Esophagus muscularis mucosa (tissue), 4 donors: ENCODE data around the gene SEMA3G. TPM values are rescaled to one million over a fixed set of nuclear protein-coding genes. Genes with fewer than 3 reads are reported as not detected.
A peak's percentile ranks its signal among the peaks of the same experiment; 100 is the strongest.

Experiments used
- DNase-seq: peaks from one replicate; pipeline ENCODE4 v3.0.0-alpha.2; 2017; ENCODE audit errors: extremely low spot score
- H3K27ac ChIP-seq, 4 donors: fragments of 200-600 bp; sonication (generic); replicated peaks in 1 of 4; 1 replicate in 3 of 4; 2 replicates in 1 of 4; pipeline ENCODE4 v1.5.1; 2016 to 2019; ENCODE audit warnings: mild to moderate bottlenecking in 1 of 4
- H3K27me3 ChIP-seq, 4 donors: fragments of 200-600 bp; sonication (generic); one replicate each; pipeline versions ENCODE4 v1.5.1 to v1.6.0; 2016 to 2019
- H3K36me3 ChIP-seq, 4 donors: fragments of 200-600 bp; sonication (generic); one replicate each; pipeline ENCODE4 v1.5.1; 2016 to 2019
- H3K4me1 ChIP-seq, 4 donors: fragments of 200-600 bp; sonication (generic); one replicate each; pipeline ENCODE4 v1.5.1; 2016 to 2019
- H3K4me3 ChIP-seq, 4 donors: fragments of 200-600 bp; sonication (generic); 1 replicate in 2 of 4; 2 replicates in 2 of 4; pipeline ENCODE4 v1.5.1; 2016 to 2019; ENCODE audit warnings: mild to moderate bottlenecking in 4 of 4, moderate library complexity in 1 of 4
- H3K9me3 ChIP-seq, 4 donors: fragments of 200-600 bp; sonication (generic); 1 replicate in 3 of 4; 2 replicates in 1 of 4; pipeline ENCODE4 v1.5.1; 2016 to 2019
- EP300 ChIP-seq: sonication (generic); formaldehyde crosslinking; IDR thresholded peaks from one replicate; pipeline ENCODE4 v1.6.1; 2017; ENCODE audit warnings: antibody characterized with exemption
- POLR2A ChIP-seq: fragments of 450-650 bp; IDR thresholded peaks from one replicate; pipeline ENCODE4 v1.6.1; 2017; ENCODE audit warnings: antibody characterized with exemption, moderate library complexity, mild to moderate bottlenecking, low read depth
- POLR2AphosphoS5 ChIP-seq, 2 donors: sonication (generic); formaldehyde crosslinking; IDR thresholded peaks; one replicate each; pipeline ENCODE4 v1.6.1; 2017; ENCODE audit warnings: antibody characterized with exemption in 2 of 2
- WGBS: methylation state at CpG from one replicate; pipeline ENCODE4 v1.1.5; 2018; 5-methylcytosine and 5-hydroxymethylcytosine counted together
- intact Hi-C: fragments of 100-400 bp; cut with DNase I; formaldehyde crosslinking; loops from one replicate; pipeline ENCODE4 v1.15.1; 2023
- total RNA-seq, 4 donors: library from RNA; depleted of rRNA; stranded (reverse); fragments of >200 nt; gene quantifications; one replicate each; pipeline versions ENCODE4 v1.1.0 to v1.2.1, GENCODE V29; 2016
- TF ChIP-seq, protein P1 (sequence below), 3 experiments: fragments of 200-600 bp in 2 of 3; fragments of 450-650 bp in 1 of 3; sonication (generic) in 2 of 3; IDR thresholded peaks; one replicate each; pipeline ENCODE4 v1.5.1; 2017 to 2019; ENCODE audit warnings: antibody characterized with exemption in 3 of 3, mild to moderate bottlenecking in 2 of 3, moderate library complexity in 1 of 3

The SEMA3G gene
- total RNA-seq, 4 donors from 2014 or later: 7.1 to 39.2 (median 22.2) TPM

DNA sequence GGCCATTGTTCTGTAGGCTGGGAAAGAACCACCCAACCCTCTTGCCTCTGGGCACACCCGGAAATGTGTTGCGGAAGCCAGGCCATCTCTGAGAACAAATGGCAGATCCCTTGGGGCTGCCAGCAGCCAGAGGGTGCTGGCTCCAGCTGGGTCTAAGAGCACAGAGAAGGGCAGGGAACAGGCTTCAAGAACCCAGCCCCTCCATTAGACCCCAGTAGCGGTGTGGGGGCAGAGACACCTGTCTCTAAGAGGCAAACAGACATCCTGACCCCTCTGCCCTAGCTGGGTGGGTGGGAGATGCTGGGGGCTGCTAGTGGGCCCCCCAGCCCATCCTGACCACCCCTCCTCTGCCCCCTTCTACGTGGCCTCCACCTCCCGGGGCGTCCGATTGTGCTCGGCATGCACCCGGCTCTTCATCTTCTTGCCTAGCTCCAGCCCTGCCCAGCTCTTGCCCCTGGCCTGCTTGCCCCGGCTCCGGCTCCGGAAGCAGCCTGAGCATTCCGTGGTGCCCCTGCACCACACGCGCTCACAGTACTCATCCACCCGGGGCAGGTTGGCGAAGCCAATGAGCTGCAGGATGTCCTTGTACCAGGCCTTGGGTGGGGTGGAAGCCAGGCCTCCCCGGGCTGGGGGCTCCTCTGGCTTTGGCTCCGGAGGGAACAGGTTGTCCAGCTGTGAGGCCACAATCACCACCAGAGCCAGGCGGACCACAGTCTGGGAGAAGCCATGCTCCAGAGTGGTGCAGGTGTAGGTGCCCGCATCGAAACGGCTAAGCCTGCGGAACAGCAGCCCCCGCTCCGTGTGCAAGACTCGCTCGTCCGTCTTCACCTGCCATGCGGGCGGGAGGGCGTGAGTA is 9.4 kb downstream of the SEMA3G start:
- H3K27me3 ChIP-seq: no peaks in the 10 kb centered on the region
- peak in 1 of 2 donors; percentile 42 for TF ChIP-seq POLR2AphosphoS5 (IDR thresholded peaks at IDR 0.05)
- TF ChIP-seq, protein P1, sequence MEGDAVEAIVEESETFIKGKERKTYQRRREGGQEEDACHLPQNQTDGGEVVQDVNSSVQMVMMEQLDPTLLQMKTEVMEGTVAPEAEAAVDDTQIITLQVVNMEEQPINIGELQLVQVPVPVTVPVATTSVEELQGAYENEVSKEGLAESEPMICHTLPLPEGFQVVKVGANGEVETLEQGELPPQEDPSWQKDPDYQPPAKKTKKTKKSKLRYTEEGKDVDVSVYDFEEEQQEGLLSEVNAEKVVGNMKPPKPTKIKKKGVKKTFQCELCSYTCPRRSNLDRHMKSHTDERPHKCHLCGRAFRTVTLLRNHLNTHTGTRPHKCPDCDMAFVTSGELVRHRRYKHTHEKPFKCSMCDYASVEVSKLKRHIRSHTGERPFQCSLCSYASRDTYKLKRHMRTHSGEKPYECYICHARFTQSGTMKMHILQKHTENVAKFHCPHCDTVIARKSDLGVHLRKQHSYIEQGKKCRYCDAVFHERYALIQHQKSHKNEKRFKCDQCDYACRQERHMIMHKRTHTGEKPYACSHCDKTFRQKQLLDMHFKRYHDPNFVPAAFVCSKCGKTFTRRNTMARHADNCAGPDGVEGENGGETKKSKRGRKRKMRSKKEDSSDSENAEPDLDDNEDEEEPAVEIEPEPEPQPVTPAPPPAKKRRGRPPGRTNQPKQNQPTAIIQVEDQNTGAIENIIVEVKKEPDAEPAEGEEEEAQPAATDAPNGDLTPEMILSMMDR (IDR thresholded peaks at IDR 0.05): no peak
- H3K4me1 ChIP-seq: peaks cover 15 to 40% (median 20%) of the 10 kb centered on the region in 4 donors
- intact Hi-C loops: no loop called here
- no peak overlapping the region for H3K4me3 ChIP-seq
- no peaks in the 10 kb centered on the region for H3K9me3 ChIP-seq
- H3K36me3 ChIP-seq: peaks cover 0 to 9% (median 0%) of the 10 kb centered on the region in 4 donors
- H3K27ac ChIP-seq: no peak overlapping the region
- DNase-seq: no peak
- WGBS: 90% methylated on average over 31 of the region's 32 CpGs

DNA sequence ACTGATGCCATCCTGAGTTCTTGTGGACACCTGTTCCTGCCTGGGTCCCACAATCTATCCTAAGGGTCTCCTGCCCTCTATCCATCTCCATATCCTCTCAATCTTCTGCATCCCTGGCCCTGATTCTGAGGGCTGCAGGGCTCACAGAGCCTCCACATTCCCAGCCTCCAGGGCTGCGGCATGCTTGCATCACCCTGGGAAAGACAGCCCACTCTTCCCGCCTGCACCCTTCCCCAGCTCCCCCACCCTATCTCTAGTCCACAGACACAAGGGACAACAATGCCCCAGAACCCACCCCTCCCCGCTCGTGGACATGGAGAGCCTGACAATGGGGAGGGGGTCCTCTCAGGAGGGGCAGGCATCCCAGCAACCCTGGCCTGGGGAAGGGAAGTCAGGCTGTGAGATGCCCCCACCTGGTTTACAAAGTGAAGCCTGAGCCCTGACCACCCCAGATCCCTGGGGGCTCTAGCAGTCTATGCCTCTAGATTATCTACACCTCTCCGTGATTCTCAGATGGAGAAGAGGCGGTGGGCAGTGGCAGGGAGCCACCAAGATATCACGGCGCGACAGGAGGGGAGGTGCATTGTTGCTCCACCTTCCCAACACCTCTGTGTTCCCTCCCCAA is 10.3 kb downstream of the SEMA3G start:
- peak overlapping the region in 1 of 4 donors; percentile 7 for H3K27ac ChIP-seq
- no peak for DNase-seq
- peaks cover 15 to 46% (median 24%) of the 10 kb centered on the region in 4 donors for H3K4me1 ChIP-seq

DNA sequence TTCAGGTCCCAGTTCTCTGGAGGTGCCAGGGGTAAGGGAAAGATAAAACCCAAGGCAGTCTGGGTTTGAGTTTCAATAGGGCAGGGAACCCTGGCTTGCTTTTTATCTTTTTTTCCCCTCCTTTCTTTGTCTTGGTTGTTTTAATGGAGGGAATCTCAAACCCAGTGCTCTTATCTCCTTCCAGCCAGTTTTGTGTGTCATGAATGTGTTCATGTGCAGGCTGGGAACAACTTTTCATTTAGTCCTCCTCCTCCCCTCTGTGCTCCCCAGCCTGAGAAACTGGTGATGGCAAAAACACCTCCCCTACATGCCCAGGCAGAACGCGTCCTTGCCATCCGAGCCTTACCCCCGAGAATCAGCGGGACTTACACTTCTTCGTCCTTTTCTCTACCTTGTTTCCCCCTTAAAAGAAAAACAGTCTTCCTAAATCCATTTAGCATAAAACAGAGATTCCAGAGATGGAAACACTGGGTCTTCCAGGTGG is 10.9 kb downstream of the SEMA3G start:
- WGBS: 95% methylated on average over 6 of the region's 6 CpGs

More for the DNA sequence above, 10.3 kb downstream of the SEMA3G start:
- H3K4me3 ChIP-seq: no peak overlapping the region
- 87% methylated on average over 9 of the region's 9 CpGs for WGBS
- peaks cover 0 to under 1% (median 0%) of the 10 kb centered on the region in 4 donors for H3K36me3 ChIP-seq
- no peak for TF ChIP-seq POLR2A
- TF ChIP-seq EP300: no peak
- TF ChIP-seq, protein P1 (IDR thresholded peaks at IDR 0.05): no peak
- no peak for TF ChIP-seq POLR2AphosphoS5 (IDR thresholded peaks at IDR 0.05)
- no peaks in the 10 kb centered on the region for H3K27me3 ChIP-seq
- intact Hi-C loops: no loop called here
- H3K9me3 ChIP-seq: no peaks in the 10 kb centered on the region

DNA sequence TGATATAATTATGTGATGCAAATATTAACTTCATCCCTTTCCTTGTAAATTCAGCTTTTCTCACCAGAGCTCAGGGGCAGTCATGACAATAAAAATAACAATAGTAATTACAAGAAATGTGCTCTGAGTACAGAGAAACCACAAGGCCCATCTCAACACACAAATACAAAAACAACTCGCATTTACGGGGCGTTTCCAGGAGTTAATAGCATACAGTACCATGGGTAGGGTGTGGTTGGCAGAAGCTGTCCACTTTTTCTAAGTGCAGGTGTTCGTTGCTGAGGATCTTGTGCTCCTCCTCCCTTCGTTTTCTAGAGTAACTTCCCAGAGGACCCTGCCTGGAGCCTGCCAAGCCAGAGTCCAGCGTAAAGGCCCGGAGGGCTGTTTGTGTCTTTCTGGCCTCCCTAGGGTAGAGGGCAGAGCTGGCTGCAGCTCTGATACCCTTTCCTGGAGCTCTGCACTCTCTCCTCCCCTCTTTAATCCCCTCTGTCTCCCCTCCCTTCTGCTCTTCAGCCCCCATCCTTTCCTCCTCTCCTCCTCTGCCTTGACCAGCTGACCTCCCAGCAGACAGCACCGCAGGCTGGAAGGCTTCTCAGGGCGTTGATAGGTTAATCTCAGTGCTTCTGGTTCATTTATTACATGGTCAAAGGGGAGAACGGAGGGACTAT is 11.4 kb downstream of the SEMA3G start:
- no peak for DNase-seq
- TF ChIP-seq POLR2AphosphoS5 (IDR thresholded peaks at IDR 0.05) (no peak), EP300 (no peak), POLR2A (no peak)
- TF ChIP-seq, protein P1 (IDR thresholded peaks at IDR 0.05): no peak
- Histone ChIP-seq H3K36me3 (no peaks in the 10 kb centered on the region), H3K4me1 (peaks cover 23 to 56% (median 31%) of the 10 kb centered on the region in 4 donors), H3K27me3 (no peaks in the 10 kb centered on the region), H3K27ac (peak overlapping the region in 1 of 4 donors; percentile 40), H3K9me3 (no peaks in the 10 kb centered on the region), H3K4me3 (no peak overlapping the region)
- WGBS: 66% methylated on average over 10 of the region's 10 CpGs
- intact Hi-C loops: no loop called here

More for the DNA sequence above, 10.9 kb downstream of the SEMA3G start:
- Histone ChIP-seq H3K27ac (peak overlapping the region in 1 of 4 donors; percentile 40), H3K36me3 (no peaks in the 10 kb centered on the region), H3K27me3 (no peaks in the 10 kb centered on the region), H3K4me3 (no peak overlapping the region), H3K9me3 (no peaks in the 10 kb centered on the region), H3K4me1 (peaks cover 18 to 50% (median 26%) of the 10 kb centered on the region in 4 donors)
- no peak for TF ChIP-seq POLR2AphosphoS5 (IDR thresholded peaks at IDR 0.05)
- TF ChIP-seq, protein P1 (IDR thresholded peaks at IDR 0.05): no peak
- TF ChIP-seq POLR2A: no peak
- TF ChIP-seq EP300: no peak
- no peak for DNase-seq
- intact Hi-C loops: no loop called here
